GM21717 (cell line): Measurements from ENCODE around the gene ROBO1.

Experiments
- ATAC-seq: cut with Tn5 transposase; IDR thresholded peaks from one replicate; pipeline ENCODE4 v1.9.1; 2021; ENCODE audit warnings: mild to moderate bottlenecking, moderate library complexity; ENCODE audit not compliant: unreplicated experiment

The ROBO1 gene

GRCh38 chr3:79028916-79029315 lies 738.9 kb downstream of the ROBO1 start:
- no peak for ATAC-seq

GRCh38 chr3:79027593-79027992 lies 740.2 kb downstream of the ROBO1 start:
- ATAC-seq, result no peak

GRCh38 chr3:79019924-79020173 lies 747.9 kb downstream of the ROBO1 start:
- no peak for ATAC-seq

- no peak for ATAC-seq
Measured at GRCh38 chr3:79019137-79019923, 748.5 kb downstream of the ROBO1 start.

GRCh38 chr3:79018671-79019136 lies 749.1 kb downstream of the ROBO1 start:
- ATAC-seq, result no peak

GRCh38 chr3:79018265-79018664 lies 749.5 kb downstream of the ROBO1 start:
- ATAC-seq, result no peak

- no peak for ATAC-seq
Measured at GRCh38 chr3:79016587-79017376, 751.0 kb downstream of the ROBO1 start.

GRCh38 chr3:79015854-79016253 lies 751.9 kb downstream of the ROBO1 start:
- ATAC-seq, result no peak

- no peak for ATAC-seq
Measured at GRCh38 chr3:79012946-79013362, 754.8 kb downstream of the ROBO1 start.

GRCh38 chr3:79012530-79012913 lies 755.3 kb downstream of the ROBO1 start:
- ATAC-seq, result no peak

- no peak for ATAC-seq
Measured at GRCh38 chr3:79011821-79012529, 755.8 kb downstream of the ROBO1 start.

GRCh38 chr3:79009861-79010260 lies 757.9 kb downstream of the ROBO1 start:
- no peak for ATAC-seq

GRCh38 chr3:79006077-79006476 lies 761.7 kb downstream of the ROBO1 start:
- ATAC-seq, result no peak

GRCh38 chr3:79005084-79005483 lies 762.7 kb downstream of the ROBO1 start:
- no peak for ATAC-seq

- no peak for ATAC-seq
Measured at GRCh38 chr3:79003994-79004393, 763.8 kb downstream of the ROBO1 start.

GRCh38 chr3:79002465-79003372 lies 765.1 kb downstream of the ROBO1 start:
- no peak for ATAC-seq

GRCh38 chr3:79001255-79001654 lies 766.5 kb downstream of the ROBO1 start:
- ATAC-seq, result no peak

- ATAC-seq, result no peak
Measured at GRCh38 chr3:78999139-78999538, 768.7 kb downstream of the ROBO1 start.

GRCh38 chr3:78995087-78995486 lies 772.7 kb downstream of the ROBO1 start:
- no peak for ATAC-seq

- no peak for ATAC-seq
Measured at GRCh38 chr3:78994174-78995027, 773.4 kb downstream of the ROBO1 start.
